ENCODE results near the gene CCT6B. TPM values are rescaled to one million over a fixed set of nuclear protein-coding genes. Genes with fewer than 3 reads are reported as not detected.

Gene CCT6B
- total RNA-seq, 1 experiment from 2014 or later, result 2.8 TPM

DNA sequence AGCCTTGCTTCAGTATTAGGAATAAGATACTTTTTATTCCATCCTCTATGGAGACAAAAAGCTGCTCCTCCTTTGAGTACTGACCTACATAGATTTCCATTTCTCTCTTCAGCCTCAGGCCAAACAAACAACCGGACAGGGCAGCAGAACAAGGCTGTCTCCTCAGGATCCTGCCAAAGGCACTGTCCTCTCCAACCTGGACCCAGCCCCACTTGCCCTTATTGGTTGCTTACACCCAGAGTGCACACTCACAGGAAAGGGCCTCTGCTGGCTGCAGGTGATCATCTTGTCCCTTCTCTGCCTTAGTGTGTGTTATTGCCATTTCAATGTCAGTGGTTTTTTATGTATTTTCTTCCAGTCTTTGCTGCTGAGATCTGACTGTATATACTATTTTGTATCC, 45.7 kb upstream of the CCT6B start:
- TF ChIP-seq, protein P1, sequence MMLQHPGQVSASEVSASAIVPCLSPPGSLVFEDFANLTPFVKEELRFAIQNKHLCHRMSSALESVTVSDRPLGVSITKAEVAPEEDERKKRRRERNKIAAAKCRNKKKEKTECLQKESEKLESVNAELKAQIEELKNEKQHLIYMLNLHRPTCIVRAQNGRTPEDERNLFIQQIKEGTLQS (CRISPR knock-in tag; conservative IDR thresholded peaks at IDR 0.05), result no peak
- no peak overlapping the region for H3K4me3 Mint-ChIP-seq
- CTCF ChIA-PET, result no interaction called here
- POLR2A ChIA-PET, result no interaction called here
- peaks cover 13% of the 10 kb centered on the region for H3K4me1 Mint-ChIP-seq
- peaks cover 46% of the 10 kb centered on the region for H3K36me3 Mint-ChIP-seq
- H3K27me3 Mint-ChIP-seq (ENCODE audit: low read depth), result no peaks in the 10 kb centered on the region
- ATAC-seq (no peak), DNase-seq (ENCODE audit: low spot score) (no peak)
- H3K27ac Mint-ChIP-seq, result peak overlapping the region; percentile 45; the same call in 1 of the 2 replicates
- no peaks in the 10 kb centered on the region for H3K9me3 Mint-ChIP-seq

DNA sequence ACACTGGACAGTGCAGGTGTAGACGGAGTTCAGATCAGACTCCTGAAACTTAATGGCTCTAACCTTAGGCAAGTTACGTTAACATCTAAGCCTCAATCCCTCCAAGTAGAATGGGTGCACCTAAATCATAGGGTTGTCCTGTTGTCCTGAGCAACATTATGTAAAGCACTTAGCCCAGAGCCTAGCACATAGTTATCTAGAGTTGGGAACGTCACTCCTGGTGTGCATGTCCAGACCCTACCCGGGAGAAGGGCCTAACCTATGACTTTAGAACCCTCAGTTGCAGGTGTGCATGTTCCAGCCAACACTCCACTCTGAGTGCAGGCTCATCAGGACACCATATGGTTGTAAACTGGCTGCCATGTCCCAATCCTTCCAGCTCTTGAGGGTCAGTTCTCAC, 45.1 kb upstream of the CCT6B start:
- ChIA-PET CTCF (interaction anchor here (1.7 to 2.6 kb wide), 2 partner anchors 84 to 113 kb away, joined by 4 to 8 read pairs; partner anchors contain the start of gene RAD51D), POLR2A (no interaction called here)
- H3K27me3 Mint-ChIP-seq (ENCODE audit: low read depth), result no peaks in the 10 kb centered on the region
- no peak overlapping the region for H3K4me3 Mint-ChIP-seq
- peaks cover 7% of the 10 kb centered on the region for H3K4me1 Mint-ChIP-seq
- DNase-seq (ENCODE audit: low spot score), result no peak
- H3K36me3 Mint-ChIP-seq, result peaks cover 49% of the 10 kb centered on the region
- H3K9me3 Mint-ChIP-seq, result no peaks in the 10 kb centered on the region
- no peak overlapping the region for H3K27ac Mint-ChIP-seq
- TF ChIP-seq, protein P2, sequence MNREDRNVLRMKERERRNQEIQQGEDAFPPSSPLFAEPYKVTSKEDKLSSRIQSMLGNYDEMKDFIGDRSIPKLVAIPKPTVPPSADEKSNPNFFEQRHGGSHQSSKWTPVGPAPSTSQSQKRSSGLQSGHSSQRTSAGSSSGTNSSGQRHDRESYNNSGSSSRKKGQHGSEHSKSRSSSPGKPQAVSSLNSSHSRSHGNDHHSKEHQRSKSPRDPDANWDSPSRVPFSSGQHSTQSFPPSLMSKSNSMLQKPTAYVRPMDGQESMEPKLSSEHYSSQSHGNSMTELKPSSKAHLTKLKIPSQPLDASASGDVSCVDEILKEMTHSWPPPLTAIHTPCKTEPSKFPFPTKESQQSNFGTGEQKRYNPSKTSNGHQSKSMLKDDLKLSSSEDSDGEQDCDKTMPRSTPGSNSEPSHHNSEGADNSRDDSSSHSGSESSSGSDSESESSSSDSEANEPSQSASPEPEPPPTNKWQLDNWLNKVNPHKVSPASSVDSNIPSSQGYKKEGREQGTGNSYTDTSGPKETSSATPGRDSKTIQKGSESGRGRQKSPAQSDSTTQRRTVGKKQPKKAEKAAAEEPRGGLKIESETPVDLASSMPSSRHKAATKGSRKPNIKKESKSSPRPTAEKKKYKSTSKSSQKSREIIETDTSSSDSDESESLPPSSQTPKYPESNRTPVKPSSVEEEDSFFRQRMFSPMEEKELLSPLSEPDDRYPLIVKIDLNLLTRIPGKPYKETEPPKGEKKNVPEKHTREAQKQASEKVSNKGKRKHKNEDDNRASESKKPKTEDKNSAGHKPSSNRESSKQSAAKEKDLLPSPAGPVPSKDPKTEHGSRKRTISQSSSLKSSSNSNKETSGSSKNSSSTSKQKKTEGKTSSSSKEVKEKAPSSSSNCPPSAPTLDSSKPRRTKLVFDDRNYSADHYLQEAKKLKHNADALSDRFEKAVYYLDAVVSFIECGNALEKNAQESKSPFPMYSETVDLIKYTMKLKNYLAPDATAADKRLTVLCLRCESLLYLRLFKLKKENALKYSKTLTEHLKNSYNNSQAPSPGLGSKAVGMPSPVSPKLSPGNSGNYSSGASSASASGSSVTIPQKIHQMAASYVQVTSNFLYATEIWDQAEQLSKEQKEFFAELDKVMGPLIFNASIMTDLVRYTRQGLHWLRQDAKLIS (CRISPR knock-in tag; IDR thresholded peaks at IDR 0.05; ENCODE audit: borderline replicate concordance), result no peak
- TF ChIP-seq, protein P3, sequence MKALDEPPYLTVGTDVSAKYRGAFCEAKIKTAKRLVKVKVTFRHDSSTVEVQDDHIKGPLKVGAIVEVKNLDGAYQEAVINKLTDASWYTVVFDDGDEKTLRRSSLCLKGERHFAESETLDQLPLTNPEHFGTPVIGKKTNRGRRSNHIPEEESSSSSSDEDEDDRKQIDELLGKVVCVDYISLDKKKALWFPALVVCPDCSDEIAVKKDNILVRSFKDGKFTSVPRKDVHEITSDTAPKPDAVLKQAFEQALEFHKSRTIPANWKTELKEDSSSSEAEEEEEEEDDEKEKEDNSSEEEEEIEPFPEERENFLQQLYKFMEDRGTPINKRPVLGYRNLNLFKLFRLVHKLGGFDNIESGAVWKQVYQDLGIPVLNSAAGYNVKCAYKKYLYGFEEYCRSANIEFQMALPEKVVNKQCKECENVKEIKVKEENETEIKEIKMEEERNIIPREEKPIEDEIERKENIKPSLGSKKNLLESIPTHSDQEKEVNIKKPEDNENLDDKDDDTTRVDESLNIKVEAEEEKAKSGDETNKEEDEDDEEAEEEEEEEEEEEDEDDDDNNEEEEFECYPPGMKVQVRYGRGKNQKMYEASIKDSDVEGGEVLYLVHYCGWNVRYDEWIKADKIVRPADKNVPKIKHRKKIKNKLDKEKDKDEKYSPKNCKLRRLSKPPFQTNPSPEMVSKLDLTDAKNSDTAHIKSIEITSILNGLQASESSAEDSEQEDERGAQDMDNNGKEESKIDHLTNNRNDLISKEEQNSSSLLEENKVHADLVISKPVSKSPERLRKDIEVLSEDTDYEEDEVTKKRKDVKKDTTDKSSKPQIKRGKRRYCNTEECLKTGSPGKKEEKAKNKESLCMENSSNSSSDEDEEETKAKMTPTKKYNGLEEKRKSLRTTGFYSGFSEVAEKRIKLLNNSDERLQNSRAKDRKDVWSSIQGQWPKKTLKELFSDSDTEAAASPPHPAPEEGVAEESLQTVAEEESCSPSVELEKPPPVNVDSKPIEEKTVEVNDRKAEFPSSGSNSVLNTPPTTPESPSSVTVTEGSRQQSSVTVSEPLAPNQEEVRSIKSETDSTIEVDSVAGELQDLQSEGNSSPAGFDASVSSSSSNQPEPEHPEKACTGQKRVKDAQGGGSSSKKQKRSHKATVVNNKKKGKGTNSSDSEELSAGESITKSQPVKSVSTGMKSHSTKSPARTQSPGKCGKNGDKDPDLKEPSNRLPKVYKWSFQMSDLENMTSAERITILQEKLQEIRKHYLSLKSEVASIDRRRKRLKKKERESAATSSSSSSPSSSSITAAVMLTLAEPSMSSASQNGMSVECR (CRISPR knock-in tag; IDR thresholded peaks at IDR 0.05; ENCODE audit: borderline replicate concordance), result no peak
- no peak for TF ChIP-seq TCF7 (CRISPR knock-in tag; IDR thresholded peaks at IDR 0.05; ENCODE audit: low read depth)
- TF ChIP-seq, protein P4, sequence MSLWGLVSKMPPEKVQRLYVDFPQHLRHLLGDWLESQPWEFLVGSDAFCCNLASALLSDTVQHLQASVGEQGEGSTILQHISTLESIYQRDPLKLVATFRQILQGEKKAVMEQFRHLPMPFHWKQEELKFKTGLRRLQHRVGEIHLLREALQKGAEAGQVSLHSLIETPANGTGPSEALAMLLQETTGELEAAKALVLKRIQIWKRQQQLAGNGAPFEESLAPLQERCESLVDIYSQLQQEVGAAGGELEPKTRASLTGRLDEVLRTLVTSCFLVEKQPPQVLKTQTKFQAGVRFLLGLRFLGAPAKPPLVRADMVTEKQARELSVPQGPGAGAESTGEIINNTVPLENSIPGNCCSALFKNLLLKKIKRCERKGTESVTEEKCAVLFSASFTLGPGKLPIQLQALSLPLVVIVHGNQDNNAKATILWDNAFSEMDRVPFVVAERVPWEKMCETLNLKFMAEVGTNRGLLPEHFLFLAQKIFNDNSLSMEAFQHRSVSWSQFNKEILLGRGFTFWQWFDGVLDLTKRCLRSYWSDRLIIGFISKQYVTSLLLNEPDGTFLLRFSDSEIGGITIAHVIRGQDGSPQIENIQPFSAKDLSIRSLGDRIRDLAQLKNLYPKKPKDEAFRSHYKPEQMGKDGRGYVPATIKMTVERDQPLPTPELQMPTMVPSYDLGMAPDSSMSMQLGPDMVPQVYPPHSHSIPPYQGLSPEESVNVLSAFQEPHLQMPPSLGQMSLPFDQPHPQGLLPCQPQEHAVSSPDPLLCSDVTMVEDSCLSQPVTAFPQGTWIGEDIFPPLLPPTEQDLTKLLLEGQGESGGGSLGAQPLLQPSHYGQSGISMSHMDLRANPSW (CRISPR knock-in tag; conservative IDR thresholded peaks at IDR 0.05; ENCODE audit: low read depth), result no peak
- TF ChIP-seq ATF1 (CRISPR knock-in tag; IDR thresholded peaks at IDR 0.05), result no peak
- TF ChIP-seq, protein P5, sequence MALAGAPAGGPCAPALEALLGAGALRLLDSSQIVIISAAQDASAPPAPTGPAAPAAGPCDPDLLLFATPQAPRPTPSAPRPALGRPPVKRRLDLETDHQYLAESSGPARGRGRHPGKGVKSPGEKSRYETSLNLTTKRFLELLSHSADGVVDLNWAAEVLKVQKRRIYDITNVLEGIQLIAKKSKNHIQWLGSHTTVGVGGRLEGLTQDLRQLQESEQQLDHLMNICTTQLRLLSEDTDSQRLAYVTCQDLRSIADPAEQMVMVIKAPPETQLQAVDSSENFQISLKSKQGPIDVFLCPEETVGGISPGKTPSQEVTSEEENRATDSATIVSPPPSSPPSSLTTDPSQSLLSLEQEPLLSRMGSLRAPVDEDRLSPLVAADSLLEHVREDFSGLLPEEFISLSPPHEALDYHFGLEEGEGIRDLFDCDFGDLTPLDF (CRISPR knock-in tag; IDR thresholded peaks at IDR 0.05), result no peak
- no peak for TF ChIP-seq ZBTB21 (CRISPR knock-in tag; IDR thresholded peaks at IDR 0.05; ENCODE audit: borderline replicate concordance)
- TF ChIP-seq, protein P6, sequence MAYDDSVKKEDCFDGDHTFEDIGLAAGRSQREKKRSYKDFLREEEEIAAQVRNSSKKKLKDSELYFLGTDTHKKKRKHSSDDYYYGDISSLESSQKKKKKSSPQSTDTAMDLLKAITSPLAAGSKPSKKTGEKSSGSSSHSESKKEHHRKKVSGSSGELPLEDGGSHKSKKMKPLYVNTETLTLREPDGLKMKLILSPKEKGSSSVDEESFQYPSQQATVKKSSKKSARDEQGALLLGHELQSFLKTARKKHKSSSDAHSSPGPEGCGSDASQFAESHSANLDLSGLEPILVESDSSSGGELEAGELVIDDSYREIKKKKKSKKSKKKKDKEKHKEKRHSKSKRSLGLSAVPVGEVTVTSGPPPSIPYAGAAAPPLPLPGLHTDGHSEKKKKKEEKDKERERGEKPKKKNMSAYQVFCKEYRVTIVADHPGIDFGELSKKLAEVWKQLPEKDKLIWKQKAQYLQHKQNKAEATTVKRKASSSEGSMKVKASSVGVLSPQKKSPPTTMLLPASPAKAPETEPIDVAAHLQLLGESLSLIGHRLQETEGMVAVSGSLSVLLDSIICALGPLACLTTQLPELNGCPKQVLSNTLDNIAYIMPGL (CRISPR knock-in tag; IDR thresholded peaks at IDR 0.05), result no peak
- no peak for TF ChIP-seq ZNF121 (CRISPR knock-in tag; IDR thresholded peaks at IDR 0.05)
- no peak for TF ChIP-seq NFYB (CRISPR knock-in tag; conservative IDR thresholded peaks at IDR 0.05; ENCODE audit: low read depth)
- no peak for TF ChIP-seq OVOL2 (CRISPR knock-in tag; IDR thresholded peaks at IDR 0.05; ENCODE audit: borderline replicate concordance)
- TF ChIP-seq ZNF396 (CRISPR knock-in tag; IDR thresholded peaks at IDR 0.05; ENCODE audit: borderline replicate concordance), result no peak
- ATAC-seq, result no peak

Measured in WTC11 (cell line).